Measurements from ENCODE around the gene EHBP1. TPM values are rescaled to one million over a fixed set of nuclear protein-coding genes. Genes with fewer than 3 reads are reported as not detected.
"Not testable (repeated sequence)": the region's sequence is repeated elsewhere in the genome, so short reads cannot be mapped to it uniquely, and the experiment has no call there.

The EHBP1 gene
- total RNA-seq, 1 donor from 2014 or later: 45.8 TPM

DNA sequence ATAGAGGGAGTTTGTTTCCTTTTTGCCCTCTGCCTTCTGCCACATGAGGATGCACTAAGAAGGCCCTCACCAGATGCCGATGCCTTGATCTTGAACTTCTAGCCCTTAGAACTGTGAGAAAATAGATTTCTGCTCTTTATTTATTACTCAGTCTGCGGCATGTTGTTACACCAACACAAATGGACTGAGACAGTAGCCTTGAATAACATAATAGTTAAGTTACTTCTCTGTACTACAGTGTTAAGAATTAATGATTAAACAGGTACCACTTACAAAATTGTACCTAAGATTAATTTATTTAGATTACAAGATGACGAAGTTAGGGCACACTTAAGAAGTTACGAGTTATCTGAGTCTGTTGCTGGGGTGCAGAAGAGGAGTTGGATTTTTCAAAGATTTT is 42.4 kb downstream of the EHBP1 start:
- ATAC-seq: no peak
- intact Hi-C loops (cut with DNase I): no loop called here
- no peak for DNase-seq
- H3K4me3 ChIP-seq: no peak overlapping the region
- no peak overlapping the region for H3K27ac ChIP-seq
- TF ChIP-seq, protein P1, sequence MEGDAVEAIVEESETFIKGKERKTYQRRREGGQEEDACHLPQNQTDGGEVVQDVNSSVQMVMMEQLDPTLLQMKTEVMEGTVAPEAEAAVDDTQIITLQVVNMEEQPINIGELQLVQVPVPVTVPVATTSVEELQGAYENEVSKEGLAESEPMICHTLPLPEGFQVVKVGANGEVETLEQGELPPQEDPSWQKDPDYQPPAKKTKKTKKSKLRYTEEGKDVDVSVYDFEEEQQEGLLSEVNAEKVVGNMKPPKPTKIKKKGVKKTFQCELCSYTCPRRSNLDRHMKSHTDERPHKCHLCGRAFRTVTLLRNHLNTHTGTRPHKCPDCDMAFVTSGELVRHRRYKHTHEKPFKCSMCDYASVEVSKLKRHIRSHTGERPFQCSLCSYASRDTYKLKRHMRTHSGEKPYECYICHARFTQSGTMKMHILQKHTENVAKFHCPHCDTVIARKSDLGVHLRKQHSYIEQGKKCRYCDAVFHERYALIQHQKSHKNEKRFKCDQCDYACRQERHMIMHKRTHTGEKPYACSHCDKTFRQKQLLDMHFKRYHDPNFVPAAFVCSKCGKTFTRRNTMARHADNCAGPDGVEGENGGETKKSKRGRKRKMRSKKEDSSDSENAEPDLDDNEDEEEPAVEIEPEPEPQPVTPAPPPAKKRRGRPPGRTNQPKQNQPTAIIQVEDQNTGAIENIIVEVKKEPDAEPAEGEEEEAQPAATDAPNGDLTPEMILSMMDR (IDR thresholded peaks at IDR 0.05): no peak
- H3K9me3 ChIP-seq: no peaks in the 10 kb centered on the region
- no peaks in the 10 kb centered on the region for H3K4me1 ChIP-seq
- no peaks in the 10 kb centered on the region for H3K36me3 ChIP-seq
- no peaks in the 10 kb centered on the region for H3K27me3 ChIP-seq (ENCODE audit: low read depth)

DNA sequence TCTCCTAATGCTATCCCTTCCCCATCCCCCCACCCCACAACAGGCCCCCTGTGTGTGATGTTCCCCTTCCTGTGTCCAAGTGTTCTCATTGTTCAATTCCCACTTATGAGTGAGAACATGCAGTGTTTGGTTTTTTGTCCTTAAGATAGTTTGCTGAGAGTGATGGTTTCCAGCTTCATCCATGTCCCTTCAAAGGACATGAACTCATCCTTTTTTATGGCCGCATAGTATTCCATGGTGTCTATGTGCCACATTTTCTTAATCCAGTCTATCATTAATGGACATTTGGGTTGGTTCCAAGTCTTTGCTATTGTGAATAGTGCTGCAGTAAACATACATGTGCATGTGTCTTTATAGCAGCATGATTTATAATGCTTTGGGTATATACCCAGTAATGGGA is 43.6 kb downstream of the EHBP1 start:
- H3K36me3 ChIP-seq; H3K27ac ChIP-seq; H3K4me1 ChIP-seq; H3K27me3 ChIP-seq (ENCODE audit: low read depth); ATAC-seq; H3K9me3 ChIP-seq; intact Hi-C loops (cut with DNase I); DNase-seq; H3K4me3 ChIP-seq: not testable (repeated sequence)

- ATAC-seq (no peak), DNase-seq (no peak)
- H3K4me1 ChIP-seq: no peaks in the 10 kb centered on the region
- H3K27me3 ChIP-seq (ENCODE audit: low read depth): no peaks in the 10 kb centered on the region
- no peak overlapping the region for H3K27ac ChIP-seq
- intact Hi-C loops (cut with DNase I): no loop called here
- H3K9me3 ChIP-seq: no peaks in the 10 kb centered on the region
- H3K4me3 ChIP-seq: no peak overlapping the region
- H3K36me3 ChIP-seq: no peaks in the 10 kb centered on the region
- TF ChIP-seq, protein P1 (IDR thresholded peaks at IDR 0.05): no peak
Measured at GRCh38 chr2:62757029-62757428, 51.5 kb downstream of the EHBP1 start.

- TF ChIP-seq, protein P1 (IDR thresholded peaks at IDR 0.05): no peak
- Histone ChIP-seq H3K4me3 (no peak overlapping the region), H3K36me3 (no peaks in the 10 kb centered on the region), H3K27ac (no peak overlapping the region), H3K27me3 (ENCODE audit: low read depth) (no peaks in the 10 kb centered on the region), H3K4me1 (no peaks in the 10 kb centered on the region), H3K9me3 (no peaks in the 10 kb centered on the region)
- ATAC-seq: no peak
- intact Hi-C loops (cut with DNase I): no loop called here
- DNase-seq: no peak
Measured at GRCh38 chr2:62760026-62760425, 54.5 kb downstream of the EHBP1 start.

- no peaks in the 10 kb centered on the region for H3K9me3 ChIP-seq
- no peaks in the 10 kb centered on the region for H3K4me1 ChIP-seq
- H3K27ac ChIP-seq: no peak overlapping the region
- H3K4me3 ChIP-seq: no peak overlapping the region
- intact Hi-C loops (cut with DNase I): no loop called here
- DNase-seq: no peak
- no peaks in the 10 kb centered on the region for H3K36me3 ChIP-seq
- ATAC-seq: no peak
- no peaks in the 10 kb centered on the region for H3K27me3 ChIP-seq (ENCODE audit: low read depth)
- TF ChIP-seq, protein P1 (IDR thresholded peaks at IDR 0.05): no peak
Measured at GRCh38 chr2:62760555-62760954, 55.0 kb downstream of the EHBP1 start.

- Histone ChIP-seq H3K36me3 (no peaks in the 10 kb centered on the region), H3K27me3 (ENCODE audit: low read depth) (no peaks in the 10 kb centered on the region), H3K9me3 (no peaks in the 10 kb centered on the region), H3K27ac (no peak overlapping the region), H3K4me3 (no peak overlapping the region), H3K4me1 (no peaks in the 10 kb centered on the region)
- ATAC-seq (no peak), DNase-seq (no peak)
- intact Hi-C loops (cut with DNase I): no loop called here
- TF ChIP-seq, protein P1 (IDR thresholded peaks at IDR 0.05): no peak
Measured at GRCh38 chr2:62765619-62766376, 60.3 kb downstream of the EHBP1 start.

All from lower lobe of right lung (tissue), 2 donors.